H1 (cell line): ENCODE results near the gene SLC38A1. TPM values are rescaled to one million over a fixed set of nuclear protein-coding genes. Genes with fewer than 3 reads are reported as not detected.

Experiments used
- CTCF ChIA-PET: fragments of 300-600 bp; sonication (Branson Sonifier 250); formaldehyde crosslinking; loops from one replicate; lab custom pipeline; 2021; ENCODE audit not compliant: partially characterized antibody; lab: Charles Lee
- POLR2A ChIA-PET: fragments of 300-600 bp; sonication (Branson Sonifier 250); formaldehyde crosslinking; loops from one replicate; lab custom pipeline; 2021; ENCODE audit warnings: inconsistent platforms; ENCODE audit not compliant: partially characterized antibody; lab: Charles Lee
- DNase-seq, 2 experiments: peaks; one replicate each; pipeline versions ENCODE4 v3.0.0 to v3.0.0-alpha.2; 2010 to 2022; ENCODE audit warnings: low spot score in 2 of 2, low read depth in 1 of 2, mixed read lengths in 1 of 2
- FAIRE-seq: peaks from 2 replicates; lab custom pipeline; 2011; peaks lifted over from hg19 to GRCh38; lab: Jason Lieb, UNC
- H2AFZ ChIP-seq: 2 replicates; pipeline ENCODE4 v1.8.1; 2012; ENCODE audit warnings: low read length, inconsistent platforms
- H2AK5ac ChIP-seq: 2 replicates; pipeline ENCODE4 v1.6.1; 2013; ENCODE audit warnings: low read depth, low read length
- H2BK120ac ChIP-seq: replicated peaks from 2 replicates; pipeline ENCODE3; 2013; ENCODE audit warnings: low read depth, low read length, inconsistent platforms
- H2BK12ac ChIP-seq: 2 replicates; pipeline ENCODE4 v1.6.1; 2013; ENCODE audit warnings: low read depth, low read length
- H2BK15ac ChIP-seq: 2 replicates; pipeline ENCODE4 v1.6.1; 2013; ENCODE audit warnings: low read length
- H2BK20ac ChIP-seq: 2 replicates; pipeline ENCODE4 v1.6.1; 2013; ENCODE audit warnings: low read length
- H2BK5ac ChIP-seq: 2 replicates; pipeline ENCODE4 v1.6.1; 2013; ENCODE audit warnings: low read depth, low read length
- H3K14ac ChIP-seq: 2 replicates; pipeline ENCODE4 v1.6.1; 2013; ENCODE audit warnings: inconsistent platforms; ENCODE audit not compliant: insufficient read length
- H3K18ac ChIP-seq: 2 replicates; pipeline ENCODE4 v1.6.1; 2013; ENCODE audit warnings: low read length; ENCODE audit errors: extremely low read depth
- H3K23ac ChIP-seq: 2 replicates; pipeline ENCODE4 v1.6.1; 2013; ENCODE audit warnings: inconsistent platforms; ENCODE audit not compliant: insufficient read length
- H3K23me2 ChIP-seq: 2 replicates; pipeline ENCODE4 v1.6.1; 2013; ENCODE audit warnings: low read depth, low read length
- H3K27ac ChIP-seq: 2 replicates; pipeline ENCODE4 v1.6.1; 2011; ENCODE audit warnings: low read depth, low read length, inconsistent platforms
- H3K27me3 ChIP-seq, 4 experiments: replicated peaks in 1 of 4; 1 replicate in 1 of 4; 2 replicates in 3 of 4; pipeline versions ENCODE4 v1.6.1 to v1.8.1; 2011 to 2013; ENCODE audit warnings: low read length in 3 of 4, mild to moderate bottlenecking in 3 of 4, inconsistent platforms in 2 of 4, mixed read lengths in 2 of 4, moderate library complexity in 1 of 4; ENCODE audit not compliant: control insufficient read depth in 3 of 4, insufficient read depth in 3 of 4; ENCODE audit errors: extremely low read depth in 1 of 4
- H3K36me3 ChIP-seq, 4 experiments: 2 replicates each; pipeline versions ENCODE4 v1.6.1 to v1.8.1; 2011 to 2013; ENCODE audit warnings: mild to moderate bottlenecking in 4 of 4, low read length in 3 of 4, moderate library complexity in 2 of 4, control low read depth in 1 of 4, inconsistent platforms in 1 of 4; ENCODE audit not compliant: insufficient read depth in 4 of 4, control insufficient read depth in 2 of 4
- H3K4ac ChIP-seq: replicated peaks from 2 replicates; pipeline ENCODE3; 2013; ENCODE audit warnings: low read length, low read depth, mixed read lengths, inconsistent platforms; ENCODE audit not compliant: insufficient read length
- H3K4me1 ChIP-seq, 4 experiments: replicated peaks in 1 of 4; 1 replicate in 1 of 4; 2 replicates in 3 of 4; pipeline versions ENCODE4 v1.6.1 to v1.8.1; 2011 to 2013; ENCODE audit warnings: low read length in 3 of 4, inconsistent platforms in 2 of 4, mixed read lengths in 1 of 4; ENCODE audit not compliant: insufficient read depth in 4 of 4, control insufficient read depth in 3 of 4
- H3K4me2 ChIP-seq, 2 experiments: 2 replicates each; pipeline versions ENCODE4 v1.6.1 to v1.8.1; 2011 to 2013; ENCODE audit warnings: low read depth in 2 of 2, low read length in 2 of 2, control low read depth in 1 of 2, inconsistent platforms in 1 of 2, mild to moderate bottlenecking in 1 of 2; ENCODE audit not compliant: insufficient read depth in 1 of 2
- H3K4me3 ChIP-seq, 4 experiments: fragments of 200-600, 300-600 bp in 1 of 4; sonication (generic), shearing (Covaris generic), sonication (Bioruptor Twin) in 1 of 4; 2 replicates each; pipeline versions ENCODE4 v1.5.1 to v1.8.1; 2011 to 2016; ENCODE audit warnings: low read length in 4 of 4, low read depth in 3 of 4, control low read depth in 2 of 4, inconsistent platforms in 2 of 4, mild to moderate bottlenecking in 2 of 4, mixed read lengths in 1 of 4, moderate library complexity in 1 of 4; ENCODE audit not compliant: insufficient read depth in 2 of 4; ENCODE audit errors: extremely low read depth in 1 of 4
- H3K56ac ChIP-seq: replicated peaks from 2 replicates; pipeline ENCODE3; 2013; ENCODE audit warnings: low read depth, mild to moderate bottlenecking, mixed read lengths, low read length, inconsistent platforms; ENCODE audit not compliant: insufficient read length
- H3K79me1 ChIP-seq: 2 replicates; pipeline ENCODE4 v1.6.1; 2013; ENCODE audit warnings: low read depth, low read length, control low read depth
- H3K79me2 ChIP-seq, 2 experiments: 2 replicates each; pipeline versions ENCODE4 v1.6.1 to v1.8.1; 2012 to 2013; ENCODE audit warnings: low read length in 2 of 2, mild to moderate bottlenecking in 2 of 2, inconsistent platforms in 1 of 2; ENCODE audit not compliant: insufficient read depth in 2 of 2, control insufficient read depth in 1 of 2
- H3K9ac ChIP-seq, 4 experiments: replicated peaks in 1 of 4; 1 replicate in 1 of 4; 2 replicates in 3 of 4; pipeline versions ENCODE4 v1.6.1 to v1.8.1; 2011 to 2013; ENCODE audit warnings: low read depth in 3 of 4, low read length in 3 of 4, control low read depth in 2 of 4, mild to moderate bottlenecking in 2 of 4, moderate library complexity in 2 of 4, inconsistent platforms in 1 of 4; ENCODE audit errors: extremely low read depth in 1 of 4
- H3K9me3 ChIP-seq, 2 experiments: 2 replicates each; pipeline versions ENCODE4 v1.6.1 to v1.8.1; 2012 to 2013; ENCODE audit warnings: mild to moderate bottlenecking in 2 of 2, moderate library complexity in 2 of 2, control low read depth in 1 of 2, inconsistent platforms in 1 of 2, low read depth in 1 of 2, low read length in 1 of 2, mixed read lengths in 1 of 2; ENCODE audit not compliant: insufficient read depth in 2 of 2
- H4K20me1 ChIP-seq, 2 experiments: replicated peaks in 1 of 2; 2 replicates each; pipeline versions ENCODE3 to v1.8.1; 2011 to 2013; ENCODE audit warnings: inconsistent platforms in 2 of 2, low read length in 2 of 2, mild to moderate bottlenecking in 1 of 2; ENCODE audit not compliant: insufficient read depth in 2 of 2, control insufficient read depth in 1 of 2
- H4K5ac ChIP-seq: 2 replicates; pipeline ENCODE4 v1.6.1; 2013; ENCODE audit warnings: low read length, low read depth, mixed read lengths, inconsistent platforms; ENCODE audit not compliant: insufficient read length
- H4K8ac ChIP-seq: 2 replicates; pipeline ENCODE4 v1.8.0; 2013; ENCODE audit warnings: mild to moderate bottlenecking, moderate library complexity, low read length, inconsistent platforms; ENCODE audit not compliant: insufficient read depth; ENCODE audit errors: extremely low read depth
- H4K91ac ChIP-seq: replicated peaks from 2 replicates; pipeline ENCODE3; 2013; ENCODE audit warnings: low read length, mixed read lengths, inconsistent platforms; ENCODE audit not compliant: insufficient read length
- SAP30 ChIP-seq: fragments of 300-600 bp; sonication (generic); IDR thresholded peaks from 2 replicates; pipeline ENCODE4 v1.7.1; 2012; ENCODE audit warnings: low read length, moderate library complexity, mild to moderate bottlenecking, inconsistent platforms; ENCODE audit not compliant: insufficient read depth, insufficient replicate concordance
- whole genome bisulfite sequencing, 2 experiments: shearing (Covaris generic) in 1 of 2; methylation state at CpG; one replicate each; pipeline versions ENCODE4 v1.1.6 to v1.1.7; 2013 to 2015; ENCODE audit warnings: low lambda C conversion rate in 2 of 2, mixed read lengths in 2 of 2, inconsistent platforms in 1 of 2, low coverage in 1 of 2, missing lambda C conversion rate in 1 of 2; ENCODE audit not compliant: insufficient replicate concordance in 2 of 2, insufficient coverage in 1 of 2, insufficient read length in 1 of 2; ENCODE audit errors: extremely low coverage in 1 of 2, missing lambda C conversion rate in 1 of 2; 5-methylcytosine and 5-hydroxymethylcytosine counted together
- polyA plus RNA-seq, 7 experiments: library from polyadenylated mRNA; depleted of rRNA in 3 of 7; stranded (reverse) in 5 of 7; unstranded in 2 of 7; fragments of >200 nt in 5 of 7; fragments of 200-250 nt in 2 of 7; gene quantifications; 1 replicate in 5 of 7; 2 replicates in 1 of 7; 4 replicates in 1 of 7; pipeline versions ENCODE4 v1.2.1 to v1.2.3, GENCODE V29; 2011 to 2013; ENCODE audit warnings: missing spikeins in 2 of 7, mixed read lengths in 2 of 7
- total RNA-seq: library from RNA; stranded (reverse); fragmentation: NEBNext Ultra II Directional; extraction: Animal tissue kit (Norgen Biotek cat#: 25700); gene quantifications from 2 replicates; pipeline ENCODE4 v1.2.1, GENCODE V29; 2021

The SLC38A1 gene
- total and polyA plus RNA-seq, 2 of the 8 experiments (the other 6 are each of a cell fraction or from before 2014, with no cell fraction given) = 83.4 to 242 TPM

DNA sequence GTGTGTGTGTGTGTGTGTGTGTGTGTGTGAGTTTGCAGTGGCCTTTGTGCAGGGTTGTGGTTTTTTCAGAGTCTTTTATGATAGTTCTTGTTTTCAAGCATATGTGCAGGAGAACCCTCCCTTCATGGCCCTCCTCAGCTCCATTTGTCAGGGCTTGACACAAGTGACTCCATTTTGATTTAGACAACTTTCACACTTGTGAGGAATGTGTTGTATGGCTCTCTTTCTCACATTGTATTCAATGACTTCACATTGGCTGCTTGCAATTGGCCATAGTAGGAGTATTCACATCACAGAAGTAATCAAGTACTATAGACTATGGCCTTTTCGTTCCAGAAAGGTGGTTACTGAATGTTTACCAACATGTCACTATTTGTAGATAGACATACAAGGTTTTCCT, 133.1 kb downstream of the SLC38A1 start:
- no peak for TF ChIP-seq SAP30
- H3K27ac ChIP-seq = no peak overlapping the region
- H3K9ac ChIP-seq = no peak overlapping the region
- H3K9me3 ChIP-seq = no peaks in the 10 kb centered on the region
- H2BK120ac ChIP-seq = no peak overlapping the region
- CTCF ChIA-PET = interaction anchor here (1.0 to 3.3 kb wide), 3 partner anchors 9 to 32 kb away, joined by 3 to 23 read pairs (median 4); no protein-coding TSS in a partner anchor
- no peak overlapping the region for H2BK5ac ChIP-seq
- H3K27me3 ChIP-seq = no peaks in the 10 kb centered on the region
- POLR2A ChIA-PET = no interaction called here
- no peaks in the 10 kb centered on the region for H3K79me1 ChIP-seq
- no peak overlapping the region for H4K5ac ChIP-seq
- no peak overlapping the region for H3K56ac ChIP-seq
- no peaks in the 10 kb centered on the region for H3K23me2 ChIP-seq
- H2BK12ac ChIP-seq = no peak overlapping the region
- no peak overlapping the region for H4K8ac ChIP-seq
- no peak overlapping the region for H2AK5ac ChIP-seq
- no peak overlapping the region for H3K23ac ChIP-seq
- no peak overlapping the region for H3K4me3 ChIP-seq
- no peak overlapping the region for H3K4ac ChIP-seq
- no peak for FAIRE-seq
- no peak overlapping the region for H2BK15ac ChIP-seq
- H3K4me1 ChIP-seq = no peaks in the 10 kb centered on the region
- H4K91ac ChIP-seq = no peak overlapping the region
- no peak overlapping the region for H3K18ac ChIP-seq
- no peak overlapping the region for H3K14ac ChIP-seq
- no peak overlapping the region for H2BK20ac ChIP-seq
- no peak overlapping the region for H2AFZ ChIP-seq
- no peaks in the 10 kb centered on the region for H4K20me1 ChIP-seq
- no peak overlapping the region for H3K4me2 ChIP-seq
- 95% methylated on average over 1 of the region's 1 CpG; no CpG with 5 or more reads in 1 of the 2 experiments for WGBS, 2 experiments
- H3K79me2 ChIP-seq = no peaks in the 10 kb centered on the region
- no peak for DNase-seq
- H3K36me3 ChIP-seq = no peaks in the 10 kb centered on the region
